HG03558 (cell line): ENCODE measurements around the gene CPLX1.
"Not testable (repeated sequence)": the region's sequence is repeated elsewhere in the genome, so short reads cannot be mapped to it uniquely, and the experiment has no call there.

ENCODE experiments used
- ATAC-seq: cut with Tn5 transposase; IDR thresholded peaks from one replicate; pipeline ENCODE4 v1.9.1; 2021; ENCODE audit warnings: moderate number of reproducible peaks; ENCODE audit not compliant: unreplicated experiment; ENCODE audit errors: extremely low read depth

CPLX1 gene

GRCh38 chr4:763922-764321, 62.0 kb downstream of the CPLX1 start:
- ATAC-seq: no peak

- ATAC-seq: no peak
These were observed 62.6 kb downstream of the CPLX1 start for GRCh38 chr4:763191-763810.

GRCh38 chr4:762211-763190, 63.4 kb downstream of the CPLX1 start:
- no peak for ATAC-seq

GRCh38 chr4:761739-762138, 64.2 kb downstream of the CPLX1 start:
- ATAC-seq: no peak

GRCh38 chr4:761086-761485, 64.8 kb downstream of the CPLX1 start:
- no peak for ATAC-seq

GRCh38 chr4:760616-761015, 65.3 kb downstream of the CPLX1 start:
- no peak for ATAC-seq

GRCh38 chr4:759810-760209, 66.1 kb downstream of the CPLX1 start:
- ATAC-seq: not testable (repeated sequence)

- ATAC-seq: no peak
These were observed 68.8 kb downstream of the CPLX1 start for GRCh38 chr4:757111-757510.

GRCh38 chr4:754221-755120, 71.5 kb downstream of the CPLX1 start:
- no peak for ATAC-seq

GRCh38 chr4:753186-753585, 72.7 kb downstream of the CPLX1 start:
- not testable (repeated sequence) for ATAC-seq

GRCh38 chr4:752196-752861, 73.6 kb downstream of the CPLX1 start:
- ATAC-seq: no peak

GRCh38 chr4:751676-752075, 74.3 kb downstream of the CPLX1 start:
- no peak for ATAC-seq

GRCh38 chr4:749698-750666, 75.9 kb downstream of the CPLX1 start:
- no peak for ATAC-seq

GRCh38 chr4:748461-748860, 77.5 kb downstream of the CPLX1 start:
- no peak for ATAC-seq

- no peak for ATAC-seq
These were observed 78.3 kb downstream of the CPLX1 start for GRCh38 chr4:747546-748170.

- ATAC-seq: no peak
These were observed 81.6 kb downstream of the CPLX1 start for GRCh38 chr4:744212-744841.

GRCh38 chr4:743463-744211, 82.3 kb downstream of the CPLX1 start:
- no peak for ATAC-seq
